Heart right ventricle (tissue), 16 donors: ENCODE results near the gene DRAM1. TPM values are rescaled to one million over a fixed set of nuclear protein-coding genes. Genes with fewer than 3 reads are reported as not detected.

ENCODE experiments used
- ATAC-seq, 8 donors: fragments of 200-7000 bp; cut with Tn5 transposase; one replicate each; pipeline ENCODE4 v1.9.1; 2020; ENCODE audit warnings: mild to moderate bottlenecking in 8 of 8, moderate library complexity in 8 of 8, moderate number of reproducible peaks in 1 of 8
- DNase-seq, 2 donors: peaks; one replicate each; pipeline ENCODE4 v3.0.0-alpha.2; 2020
- H3K27ac ChIP-seq, 10 donors: fragments of 200-600 bp; sonication (generic) in 2 of 10; one replicate each; pipeline versions ENCODE4 v1.5.0 to v1.8.0; 2020 to 2022; ENCODE audit warnings: mild to moderate bottlenecking in 3 of 10
- H3K27me3 ChIP-seq, 7 donors: fragments of 200-600 bp; one replicate each; pipeline ENCODE4 v1.8.0; 2021 to 2022; ENCODE audit warnings: mild to moderate bottlenecking in 2 of 7
- H3K36me3 ChIP-seq, 9 donors: fragments of 200-600 bp; sonication (generic) in 1 of 9; one replicate each; pipeline versions ENCODE4 v1.5.0 to v1.8.0; 2020 to 2022; ENCODE audit warnings: mild to moderate bottlenecking in 2 of 9
- H3K4me1 ChIP-seq, 9 donors: fragments of 200-600 bp; sonication (generic) in 1 of 9; one replicate each; pipeline versions ENCODE4 v1.5.0 to v1.8.0; 2020 to 2022; ENCODE audit warnings: mild to moderate bottlenecking in 4 of 9
- H3K4me3 ChIP-seq, 10 donors: fragments of 200-600 bp; sonication (generic) in 2 of 10; one replicate each; pipeline versions ENCODE4 v1.5.0 to v1.8.0; 2020 to 2022; ENCODE audit warnings: mild to moderate bottlenecking in 7 of 10, moderate library complexity in 2 of 10
- H3K9me3 ChIP-seq, 11 donors: fragments of 200-600 bp in 10 of 11; sonication (generic) in 2 of 11; one replicate each; pipeline versions ENCODE4 v1.5.0 to v1.8.0; 2013 to 2022; ENCODE audit warnings: mild to moderate bottlenecking in 2 of 11, control low read depth in 1 of 11, moderate library complexity in 1 of 11
- WGBS, 2 donors: extraction: QIAGEN DNeasy Blood & Tissue Kit; methylation state at CpG; one replicate each; pipeline ENCODE4 v1.1.7; 2013; ENCODE audit warnings: inconsistent platforms in 1 of 2; 5-methylcytosine and 5-hydroxymethylcytosine counted together
- intact Hi-C, 10 donors: fragments of 100-400 bp; cut with DNase I; formaldehyde crosslinking; loops; one replicate each; pipeline versions ENCODE4 v1.11.1 to v1.14.2; 2022
- polyA plus RNA-seq, 2 donors: library from polyadenylated mRNA; stranded (reverse); fragments of 200-250 nt; gene quantifications; one replicate each; pipeline ENCODE4 v1.2.3, GENCODE V29; 2013
- total RNA-seq, 10 donors: library from RNA; stranded (reverse); fragmentation: NEBNext Ultra II Directional in 3 of 10; extraction: Animal tissue kit (Norgen Biotek cat#: 25700) in 3 of 10; gene quantifications; one replicate each; pipeline versions ENCODE4 v1.2.1 to v1.2.4, GENCODE V29; 2021 to 2023
- TF ChIP-seq, protein P1 (sequence below), 9 donors: fragments of 200-600 bp; sonication (generic) in 2 of 9; IDR thresholded peaks; one replicate each; pipeline versions ENCODE4 v1.5.0 to v1.8.0; 2021 to 2022; ENCODE audit warnings: antibody characterized with exemption in 9 of 9, mild to moderate bottlenecking in 5 of 9, moderate library complexity in 1 of 9
- donor health status: Arrhythmogenic right ventricular cardiomyopathy.
- donor health status: ischemic (EF 13 %, LVEDD 7.1; RV severe dilation, severe dysfunction).
- donor health status: healthy with polysubstance abuse.
- donor health status: DM: no; HTN: yes; CAD: no.
- donor health status: DM: no; HTN: no; CAD: no.
- donor health status: ischemic (EF 25% LVEDD 6.9; RV normal size, moderate dysfunction).
- donor health status: ischemic (EF 25% LVEDD 5.7; RV mildly dilated, moderate dysfunction).
- donor health status: healthy.
- donor health status: DM: yes; HTN: yes; CAD: no.
- donor health status: Ischemic cardiomyopathy.
- donor health status: ischemic (EF 35%, LVEDD 5.7; RV mildly dilated, moderate dysfunction).
- donor health status: nonischemic (EF 11% LVEDD 7.7; RV severe dilation, severe dysfunction).
- donor health status: DM: yes; HTN: yes; CAD: no.
- donor health status: PGD.
- donor health status: ischemic (EF 29% LVEDD 5.4; RV normal size, mild dysfunction).
- donor health status: nonischemic (EF 23%, LVEDD 6.1; RV moderate dilation, normal function).

Gene DRAM1
- total and polyA plus RNA-seq, 12 donors = 2.4 to 19.6 (median 3.7) TPM

DNA sequence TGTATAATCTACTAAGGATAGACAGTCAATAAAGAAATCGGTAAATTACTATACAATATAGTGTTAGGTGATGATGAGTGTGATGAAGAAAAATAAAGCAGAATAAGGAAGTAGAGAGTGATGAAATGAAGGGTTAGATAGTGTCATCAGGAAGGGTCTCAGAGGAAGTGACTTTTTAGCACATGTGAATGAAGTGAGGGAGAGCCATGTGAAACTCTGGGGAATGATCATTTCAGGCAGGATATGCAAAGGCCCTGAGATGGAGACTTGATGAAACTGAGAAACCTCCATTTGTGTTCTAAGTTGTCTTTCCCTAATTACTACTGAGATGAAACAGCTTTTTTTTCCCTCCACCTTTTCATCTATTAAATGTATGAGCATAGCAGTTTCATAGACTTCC lies 27.2 kb upstream of the DRAM1 start:
- Histone ChIP-seq H3K4me1 (peaks cover 0 to 12% (median 0%) of the 10 kb centered on the region in 9 donors), H3K4me3 (no peak overlapping the region), H3K36me3 (no peaks in the 10 kb centered on the region), H3K9me3 (no peaks in the 10 kb centered on the region), H3K27me3 (no peaks in the 10 kb centered on the region), H3K27ac (no peak overlapping the region)
- no peak for DNase-seq
- WGBS, 2 donors = 81 to 87% methylated on average over 1 of the region's 1 CpG
- ATAC-seq = no peak
- TF ChIP-seq, protein P1, sequence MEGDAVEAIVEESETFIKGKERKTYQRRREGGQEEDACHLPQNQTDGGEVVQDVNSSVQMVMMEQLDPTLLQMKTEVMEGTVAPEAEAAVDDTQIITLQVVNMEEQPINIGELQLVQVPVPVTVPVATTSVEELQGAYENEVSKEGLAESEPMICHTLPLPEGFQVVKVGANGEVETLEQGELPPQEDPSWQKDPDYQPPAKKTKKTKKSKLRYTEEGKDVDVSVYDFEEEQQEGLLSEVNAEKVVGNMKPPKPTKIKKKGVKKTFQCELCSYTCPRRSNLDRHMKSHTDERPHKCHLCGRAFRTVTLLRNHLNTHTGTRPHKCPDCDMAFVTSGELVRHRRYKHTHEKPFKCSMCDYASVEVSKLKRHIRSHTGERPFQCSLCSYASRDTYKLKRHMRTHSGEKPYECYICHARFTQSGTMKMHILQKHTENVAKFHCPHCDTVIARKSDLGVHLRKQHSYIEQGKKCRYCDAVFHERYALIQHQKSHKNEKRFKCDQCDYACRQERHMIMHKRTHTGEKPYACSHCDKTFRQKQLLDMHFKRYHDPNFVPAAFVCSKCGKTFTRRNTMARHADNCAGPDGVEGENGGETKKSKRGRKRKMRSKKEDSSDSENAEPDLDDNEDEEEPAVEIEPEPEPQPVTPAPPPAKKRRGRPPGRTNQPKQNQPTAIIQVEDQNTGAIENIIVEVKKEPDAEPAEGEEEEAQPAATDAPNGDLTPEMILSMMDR (IDR thresholded peaks at IDR 0.05) = no peak
- intact Hi-C loops = no loop called here

DNA sequence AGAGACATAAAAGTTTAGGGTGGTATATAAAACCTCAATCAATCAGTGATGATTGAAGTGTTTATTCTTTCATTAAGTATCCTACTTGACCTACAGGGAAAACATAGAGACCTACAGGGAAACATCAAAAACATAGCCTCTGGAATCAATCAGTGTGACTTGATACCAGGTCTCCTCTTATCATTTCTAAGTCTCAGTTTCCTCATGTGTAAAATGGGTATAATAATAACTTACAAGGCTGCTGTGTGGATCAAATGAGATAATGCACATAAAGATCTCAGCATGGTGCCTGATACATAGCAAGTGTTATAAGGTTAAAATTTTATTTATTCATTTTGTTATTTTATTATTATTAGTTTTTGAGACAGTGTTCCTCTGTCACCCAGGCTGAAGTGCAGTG lies 24.4 kb upstream of the DRAM1 start:
- DNase-seq (no peak), ATAC-seq (no peak)
- H3K27ac ChIP-seq = no peak overlapping the region
- H3K4me1 ChIP-seq = peaks cover 0 to 32% (median 5%) of the 10 kb centered on the region in 9 donors
- H3K4me3 ChIP-seq = no peak overlapping the region
- no peaks in the 10 kb centered on the region for H3K9me3 ChIP-seq
- TF ChIP-seq, protein P1 (IDR thresholded peaks at IDR 0.05) = no peak
- H3K36me3 ChIP-seq = no peaks in the 10 kb centered on the region
- no peaks in the 10 kb centered on the region for H3K27me3 ChIP-seq
- intact Hi-C loops = no loop called here

DNA sequence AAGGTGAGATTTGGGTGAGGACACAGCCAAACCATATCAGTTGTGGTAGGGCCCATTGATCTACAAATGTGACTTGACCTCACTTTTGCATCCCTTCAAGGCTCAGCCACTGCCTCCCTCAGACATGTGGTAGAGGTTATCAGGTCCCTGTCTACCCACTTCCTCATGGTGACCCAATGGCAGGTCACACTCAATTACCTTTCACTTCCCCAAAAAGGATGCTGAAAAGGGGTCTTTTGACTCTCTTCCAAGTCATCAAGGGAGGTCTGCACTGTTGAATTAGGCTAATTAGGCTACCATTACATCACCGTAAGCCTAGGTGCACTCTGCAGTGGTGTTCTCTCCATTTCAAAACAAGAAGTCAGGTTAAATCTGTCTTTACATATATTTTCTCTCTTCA lies 22.6 kb upstream of the DRAM1 start:
- H3K9me3 ChIP-seq = no peaks in the 10 kb centered on the region
- H3K27ac ChIP-seq = no peak overlapping the region
- H3K36me3 ChIP-seq = no peaks in the 10 kb centered on the region
- intact Hi-C loops = no loop called here
- no peak for ATAC-seq
- TF ChIP-seq, protein P1 (IDR thresholded peaks at IDR 0.05) = no peak
- peaks cover 0 to 47% (median 5%) of the 10 kb centered on the region in 9 donors for H3K4me1 ChIP-seq
- WGBS, 2 donors = 96 to 100% methylated on average over 1 of the region's 1 CpG
- H3K4me3 ChIP-seq = no peak overlapping the region
- DNase-seq = no peak
- no peaks in the 10 kb centered on the region for H3K27me3 ChIP-seq

DNA sequence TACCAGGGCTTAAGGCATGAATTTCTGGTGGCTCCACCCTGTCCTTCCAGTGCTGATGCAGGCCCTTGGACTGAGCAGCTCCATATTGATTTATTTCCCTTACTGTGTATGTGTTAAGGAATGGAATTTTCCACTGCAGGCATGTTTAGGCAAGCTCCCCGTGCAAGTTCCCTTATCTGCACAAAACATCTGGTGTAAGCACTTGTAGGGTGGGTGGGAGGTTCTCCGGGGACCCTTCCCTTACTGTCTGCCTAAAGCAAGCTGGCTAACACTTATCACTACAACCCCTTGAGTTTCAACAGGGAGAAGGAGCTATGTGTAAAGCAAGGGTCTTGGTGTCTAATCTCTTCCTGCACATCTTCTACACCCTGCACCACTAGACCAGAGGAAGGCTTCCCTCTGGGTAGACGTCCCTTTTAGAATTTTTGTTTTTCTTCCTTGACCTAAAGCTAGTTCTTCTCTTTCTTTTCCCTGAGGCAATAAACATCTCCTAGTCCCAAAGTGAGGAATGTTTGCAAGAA lies 22.0 kb upstream of the DRAM1 start:
- H3K9me3 ChIP-seq = no peaks in the 10 kb centered on the region
- TF ChIP-seq, protein P1 (IDR thresholded peaks at IDR 0.05) = no peak
- H3K4me1 ChIP-seq = peaks cover 0 to 50% (median 5%) of the 10 kb centered on the region in 9 donors
- no peaks in the 10 kb centered on the region for H3K36me3 ChIP-seq
- intact Hi-C loops = no loop called here
- H3K27me3 ChIP-seq = no peaks in the 10 kb centered on the region
- WGBS, 2 donors = 17 to 23% methylated on average over 3 of the region's 3 CpGs
- DNase-seq (no peak), ATAC-seq (no peak)
- H3K27ac ChIP-seq = no peak overlapping the region
- H3K4me3 ChIP-seq = no peak overlapping the region
